ENCODE results near the gene WNT5B. TPM values are rescaled to one million over a fixed set of nuclear protein-coding genes. Genes with fewer than 3 reads are reported as not detected.
A peak's percentile ranks its signal among the peaks of the same experiment; 100 is the strongest.

The WNT5B gene
- polyA plus RNA-seq (2013) = 15.8 and 15.9 TPM in 2 replicates

GRCh38 chr12:1628666-1629337 lies at the start of gene WNT5B:
Gene WNT5B, plus strand, starts transcription at chr12:1629231. Its CDS starts 2,124 bp downstream, at chr12:1631355.
- Histone ChIP-seq H4K8ac (ENCODE audit: low read depth, low read length) (peak within 1 kb of the TSS; percentile 50), H2BK5ac (ENCODE audit: low read depth, low read length, poor library complexity) (peak within 1 kb of the TSS; percentile 49), H2AFZ (ENCODE audit: insufficient read depth, low read length, poor library complexity) (peak within 1 kb of the TSS; percentile 67), H3K79me2 (ENCODE audit: control insufficient read depth, insufficient read depth, low read length, poor library complexity) (peaks cover 2% of the 10 kb centered on the region), H3K4me3 (ENCODE audit: low read depth, low read length) (peak within 1 kb of the TSS; percentile 62), H3K4me2 (ENCODE audit: low read length) (peak within 1 kb of the TSS; percentile 56), H4K12ac (ENCODE audit: low read depth, low read length) (no peak within 1 kb of the TSS), H3K4ac (ENCODE audit: low read depth, low read length) (peak within 1 kb of the TSS; percentile 44), H3K9ac (ENCODE audit: low read length) (no peak within 1 kb of the TSS), H3K79me1 (ENCODE audit: low read length) (peaks cover 11% of the 10 kb centered on the region), H3K4me1 (ENCODE audit: control insufficient read depth in 1 of 2, insufficient read depth in 2 of 2, low read length in 2 of 2) (peaks cover 26 to 34% of the 10 kb centered on the region in 2 experiments), H3K36me3 (ENCODE audit: control insufficient read depth in 1 of 2, insufficient read depth in 2 of 2, low read length in 2 of 2) (peaks cover 0 to 4% of the 10 kb centered on the region in 2 experiments), H3K18ac (ENCODE audit: low read length) (peak within 1 kb of the TSS; percentile 55), H3K14ac (ENCODE audit: low read length) (peak within 1 kb of the TSS; percentile 39), H3K23ac (ENCODE audit: low read length) (no peak within 1 kb of the TSS), H2AK5ac (ENCODE audit: low read length) (no peak within 1 kb of the TSS), H4K91ac (ENCODE audit: low read depth, low read length) (peak within 1 kb of the TSS; percentile 77), H3K27me3 (ENCODE audit: insufficient read depth, low read length) (no peaks in the 10 kb centered on the region), H3K27ac (ENCODE audit: low read depth, low read length) (peak within 1 kb of the TSS; percentile 17), H2BK12ac (ENCODE audit: low read length) (no peak within 1 kb of the TSS), H2BK120ac (ENCODE audit: insufficient read depth, low read length, poor library complexity) (peak within 1 kb of the TSS; percentile 50), H3K9me3 (ENCODE audit: insufficient read depth, low read depth, low read length) (no peaks in the 10 kb centered on the region)
- WGBS (ENCODE audit: extremely low coverage, insufficient coverage, insufficient read length) = no CpG with 5 or more reads among the region's 17 CpGs
- no peak for DNase-seq

DNA sequence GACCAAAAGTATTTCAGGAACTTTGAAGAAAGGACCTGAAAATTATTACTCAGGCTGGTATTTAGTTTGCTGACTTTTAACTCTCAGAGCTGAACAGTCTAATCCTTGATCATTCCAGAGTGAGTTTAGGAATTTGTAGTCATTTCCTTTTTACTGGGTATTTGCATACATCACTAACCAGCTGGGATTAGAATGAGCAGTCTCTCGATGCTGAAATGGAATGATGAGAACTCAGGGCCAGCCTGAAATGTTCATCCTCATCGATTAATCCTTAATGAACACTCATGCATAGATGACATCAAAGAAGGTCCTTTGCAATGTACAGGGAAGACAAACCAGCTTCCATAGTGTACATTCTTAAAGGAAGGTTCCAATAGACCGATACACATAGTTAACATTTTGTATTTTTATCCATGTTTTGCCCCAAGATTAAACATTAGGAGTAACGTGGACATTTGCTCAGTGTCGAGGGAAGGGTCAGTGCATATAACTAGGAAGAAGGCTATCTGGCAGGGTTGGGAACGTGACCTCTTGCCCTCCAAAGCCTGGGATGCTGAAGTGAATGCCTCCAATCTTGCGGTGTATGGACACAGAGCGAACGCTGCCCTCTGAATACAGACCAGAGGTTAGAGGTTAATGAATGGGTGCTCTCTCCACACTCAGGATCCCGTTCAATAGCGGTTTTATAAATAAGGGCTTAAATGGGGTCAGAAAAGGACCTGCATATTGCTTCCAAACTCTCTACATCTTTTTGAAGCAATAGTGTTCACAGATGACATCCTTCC lies 49.2 kb upstream of the WNT5B start:
- H3K27me3 ChIP-seq (ENCODE audit: insufficient read depth, low read length) = no peaks in the 10 kb centered on the region
- H2AK5ac ChIP-seq (ENCODE audit: low read length) = no peak overlapping the region
- no peak overlapping the region for H3K4ac ChIP-seq (ENCODE audit: low read depth, low read length)
- H3K79me1 ChIP-seq (ENCODE audit: low read length) = no peaks in the 10 kb centered on the region
- no peak overlapping the region for H2BK5ac ChIP-seq (ENCODE audit: low read depth, low read length, poor library complexity)
- no peak for DNase-seq
- no peaks in the 10 kb centered on the region for H3K79me2 ChIP-seq (ENCODE audit: control insufficient read depth, insufficient read depth, low read length, poor library complexity)
- no peak overlapping the region for H2BK12ac ChIP-seq (ENCODE audit: low read length)
- H3K4me2 ChIP-seq (ENCODE audit: low read length) = no peak overlapping the region
- no peak overlapping the region for H3K9ac ChIP-seq (ENCODE audit: low read length)
- H3K4me1 ChIP-seq (ENCODE audit: control insufficient read depth in 1 of 2, insufficient read depth in 2 of 2, low read length in 2 of 2) = no peaks in the 10 kb centered on the region
- no peak overlapping the region for H3K4me3 ChIP-seq (ENCODE audit: low read depth, low read length)
- H4K12ac ChIP-seq (ENCODE audit: low read depth, low read length) = no peak overlapping the region
- WGBS (ENCODE audit: extremely low coverage, insufficient coverage, insufficient read length) = no CpG with 5 or more reads among the region's 11 CpGs
- H2AFZ ChIP-seq (ENCODE audit: insufficient read depth, low read length, poor library complexity) = no peak overlapping the region
- no peak overlapping the region for H3K14ac ChIP-seq (ENCODE audit: low read length)
- H3K23ac ChIP-seq (ENCODE audit: low read length) = no peak overlapping the region
- peaks cover 3% of the 10 kb centered on the region for H3K9me3 ChIP-seq (ENCODE audit: insufficient read depth, low read depth, low read length)
- H4K91ac ChIP-seq (ENCODE audit: low read depth, low read length) = no peak overlapping the region
- H2BK120ac ChIP-seq (ENCODE audit: insufficient read depth, low read length, poor library complexity) = no peak overlapping the region
- H3K18ac ChIP-seq (ENCODE audit: low read length) = no peak overlapping the region
- no peaks in the 10 kb centered on the region for H3K36me3 ChIP-seq (ENCODE audit: control insufficient read depth in 1 of 2, insufficient read depth in 2 of 2, low read length in 2 of 2)
- no peak overlapping the region for H4K8ac ChIP-seq (ENCODE audit: low read depth, low read length)
- H3K27ac ChIP-seq (ENCODE audit: low read depth, low read length) = no peak overlapping the region

- Histone ChIP-seq H3K36me3 (ENCODE audit: control insufficient read depth in 1 of 2, insufficient read depth in 2 of 2, low read length in 2 of 2) (no peaks in the 10 kb centered on the region), H4K8ac (ENCODE audit: low read depth, low read length) (no peak overlapping the region), H3K23ac (ENCODE audit: low read length) (no peak overlapping the region), H2BK120ac (ENCODE audit: insufficient read depth, low read length, poor library complexity) (no peak overlapping the region), H3K4ac (ENCODE audit: low read depth, low read length) (no peak overlapping the region), H3K14ac (ENCODE audit: low read length) (no peak overlapping the region), H3K4me2 (ENCODE audit: low read length) (no peak overlapping the region), H3K27me3 (ENCODE audit: insufficient read depth, low read length) (no peaks in the 10 kb centered on the region), H2BK5ac (ENCODE audit: low read depth, low read length, poor library complexity) (no peak overlapping the region), H3K79me2 (ENCODE audit: control insufficient read depth, insufficient read depth, low read length, poor library complexity) (no peaks in the 10 kb centered on the region), H3K9ac (ENCODE audit: low read length) (no peak overlapping the region), H2AK5ac (ENCODE audit: low read length) (no peak overlapping the region), H3K79me1 (ENCODE audit: low read length) (no peaks in the 10 kb centered on the region), H2AFZ (ENCODE audit: insufficient read depth, low read length, poor library complexity) (no peak overlapping the region), H3K9me3 (ENCODE audit: insufficient read depth, low read depth, low read length) (peaks cover 1% of the 10 kb centered on the region), H4K91ac (ENCODE audit: low read depth, low read length) (no peak overlapping the region), H3K4me3 (ENCODE audit: low read depth, low read length) (no peak overlapping the region), H3K4me1 (ENCODE audit: control insufficient read depth in 1 of 2, insufficient read depth in 2 of 2, low read length in 2 of 2) (no peaks in the 10 kb centered on the region), H2BK12ac (ENCODE audit: low read length) (no peak overlapping the region), H4K12ac (ENCODE audit: low read depth, low read length) (no peak overlapping the region), H3K27ac (ENCODE audit: low read depth, low read length) (no peak overlapping the region), H3K18ac (ENCODE audit: low read length) (no peak overlapping the region)
- DNase-seq = no peak
- WGBS (ENCODE audit: extremely low coverage, insufficient coverage, insufficient read length) = no CpG with 5 or more reads among the region's 3 CpGs
Observed at GRCh38 chr12:1580526-1580925, 48.5 kb upstream of the WNT5B start.

DNA sequence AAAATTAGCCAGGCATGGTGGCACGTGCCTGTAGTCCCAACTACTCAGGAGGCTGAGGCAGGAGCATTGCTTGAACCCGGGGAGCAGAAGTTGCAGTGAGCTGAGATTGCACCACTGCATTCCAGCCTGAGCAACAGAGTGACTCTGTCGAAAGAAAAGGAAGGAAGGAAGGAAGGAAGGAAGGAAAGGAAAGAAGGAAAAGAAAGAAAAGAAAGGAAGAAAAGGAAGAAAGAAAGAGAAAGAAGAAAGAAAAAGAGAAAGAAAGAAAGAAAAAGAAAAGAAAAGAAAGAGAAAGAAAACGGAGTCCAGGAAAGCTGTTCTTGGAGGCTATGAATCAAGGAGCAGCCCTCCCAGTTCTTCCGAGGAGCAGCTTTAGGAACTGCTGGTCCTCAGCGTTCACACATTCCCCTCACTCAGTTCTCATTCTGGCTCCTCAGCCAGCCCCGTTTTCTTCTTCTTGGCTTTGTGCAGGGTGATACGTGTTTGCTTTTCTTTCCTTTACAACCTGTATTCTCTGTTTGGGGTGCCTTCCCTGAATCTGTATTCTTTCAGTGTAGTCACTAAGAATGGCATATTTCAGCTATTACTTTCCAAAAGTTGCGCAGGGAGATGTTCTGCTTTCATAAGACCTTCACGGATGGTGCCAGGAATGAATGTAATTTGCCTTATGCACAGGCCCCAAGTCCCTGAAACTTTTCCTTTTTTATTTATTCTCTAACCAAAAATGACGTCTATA lies 46.9 kb upstream of the WNT5B start:
- Histone ChIP-seq H3K4me1 (ENCODE audit: control insufficient read depth in 1 of 2, insufficient read depth in 2 of 2, low read length in 2 of 2) (no peaks in the 10 kb centered on the region), H3K4me2 (ENCODE audit: low read length) (no peak overlapping the region), H3K4ac (ENCODE audit: low read depth, low read length) (no peak overlapping the region), H2BK120ac (ENCODE audit: insufficient read depth, low read length, poor library complexity) (no peak overlapping the region), H3K9me3 (ENCODE audit: insufficient read depth, low read depth, low read length) (peaks cover 1% of the 10 kb centered on the region), H4K91ac (ENCODE audit: low read depth, low read length) (no peak overlapping the region), H3K9ac (ENCODE audit: low read length) (no peak overlapping the region), H2BK12ac (ENCODE audit: low read length) (no peak overlapping the region), H2AFZ (ENCODE audit: insufficient read depth, low read length, poor library complexity) (no peak overlapping the region), H4K8ac (ENCODE audit: low read depth, low read length) (no peak overlapping the region), H3K36me3 (ENCODE audit: control insufficient read depth in 1 of 2, insufficient read depth in 2 of 2, low read length in 2 of 2) (no peaks in the 10 kb centered on the region), H3K79me2 (ENCODE audit: control insufficient read depth, insufficient read depth, low read length, poor library complexity) (no peaks in the 10 kb centered on the region), H3K14ac (ENCODE audit: low read length) (no peak overlapping the region), H3K18ac (ENCODE audit: low read length) (no peak overlapping the region), H3K23ac (ENCODE audit: low read length) (no peak overlapping the region), H3K27me3 (ENCODE audit: insufficient read depth, low read length) (no peaks in the 10 kb centered on the region), H4K12ac (ENCODE audit: low read depth, low read length) (no peak overlapping the region), H2BK5ac (ENCODE audit: low read depth, low read length, poor library complexity) (no peak overlapping the region), H3K79me1 (ENCODE audit: low read length) (no peaks in the 10 kb centered on the region), H3K4me3 (ENCODE audit: low read depth, low read length) (no peak overlapping the region), H3K27ac (ENCODE audit: low read depth, low read length) (no peak overlapping the region), H2AK5ac (ENCODE audit: low read length) (no peak overlapping the region)
- peak in 1 of 2 donors; percentile 42 for DNase-seq
- no CpG with 5 or more reads among the region's 11 CpGs for whole genome bisulfite sequencing (ENCODE audit: extremely low coverage, insufficient coverage, insufficient read length)
